ENCODE results near the gene SPATS2.

DNA sequence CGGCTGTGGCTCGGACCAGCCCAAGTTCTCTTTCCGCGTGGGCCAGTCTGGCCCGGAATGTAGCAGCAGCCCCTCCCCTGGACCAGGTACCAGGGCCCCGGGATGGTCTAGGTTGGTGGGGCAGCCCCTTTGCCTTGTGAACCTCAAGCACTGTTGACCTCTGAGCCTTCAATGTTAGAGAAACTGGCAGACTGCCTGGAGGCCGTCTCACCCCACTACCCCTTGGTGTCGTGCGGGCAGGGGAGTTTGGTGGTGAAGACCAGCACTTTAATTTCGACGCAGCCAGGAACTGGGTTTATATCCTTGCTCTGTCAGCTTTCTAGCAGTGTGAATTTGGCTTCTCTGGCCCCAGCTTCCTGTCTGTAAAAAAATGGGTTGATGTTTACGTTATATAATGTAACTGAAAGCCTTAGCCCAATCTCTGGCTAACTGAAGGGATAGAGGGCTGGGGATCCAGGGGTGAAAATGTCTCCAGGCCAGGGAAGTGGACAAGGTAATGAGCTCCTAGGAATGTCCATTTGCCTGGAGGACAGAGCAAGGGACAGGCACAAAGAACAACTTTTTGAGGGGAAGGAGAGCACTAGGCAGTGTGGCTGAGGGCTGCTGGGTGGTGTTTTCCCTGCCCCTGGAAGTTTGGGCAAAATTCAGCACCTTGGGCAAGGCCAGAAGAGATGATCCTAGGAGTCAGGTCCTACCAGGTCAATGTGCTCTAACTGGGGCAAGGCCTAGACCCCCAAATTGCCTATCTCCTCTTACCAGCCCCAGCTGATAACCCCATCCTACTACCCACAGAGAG, 189.3 kb downstream of the SPATS2 start:
- TF ChIP-seq, protein P1, sequence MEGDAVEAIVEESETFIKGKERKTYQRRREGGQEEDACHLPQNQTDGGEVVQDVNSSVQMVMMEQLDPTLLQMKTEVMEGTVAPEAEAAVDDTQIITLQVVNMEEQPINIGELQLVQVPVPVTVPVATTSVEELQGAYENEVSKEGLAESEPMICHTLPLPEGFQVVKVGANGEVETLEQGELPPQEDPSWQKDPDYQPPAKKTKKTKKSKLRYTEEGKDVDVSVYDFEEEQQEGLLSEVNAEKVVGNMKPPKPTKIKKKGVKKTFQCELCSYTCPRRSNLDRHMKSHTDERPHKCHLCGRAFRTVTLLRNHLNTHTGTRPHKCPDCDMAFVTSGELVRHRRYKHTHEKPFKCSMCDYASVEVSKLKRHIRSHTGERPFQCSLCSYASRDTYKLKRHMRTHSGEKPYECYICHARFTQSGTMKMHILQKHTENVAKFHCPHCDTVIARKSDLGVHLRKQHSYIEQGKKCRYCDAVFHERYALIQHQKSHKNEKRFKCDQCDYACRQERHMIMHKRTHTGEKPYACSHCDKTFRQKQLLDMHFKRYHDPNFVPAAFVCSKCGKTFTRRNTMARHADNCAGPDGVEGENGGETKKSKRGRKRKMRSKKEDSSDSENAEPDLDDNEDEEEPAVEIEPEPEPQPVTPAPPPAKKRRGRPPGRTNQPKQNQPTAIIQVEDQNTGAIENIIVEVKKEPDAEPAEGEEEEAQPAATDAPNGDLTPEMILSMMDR (IDR thresholded peaks at IDR 0.05) = no peak
- TF ChIP-seq POLR2A (IDR thresholded peaks at IDR 0.05) (no peak), EP300 (IDR thresholded peaks at IDR 0.05) (no peak)

Measured in ovary (tissue), 3 donors.